ENCODE data around the gene PNMA5.

The PNMA5 gene

GRCh38 chrX:152941328-152942076, 52.4 kb downstream of the PNMA5 start:
- H3K36me3 ChIP-seq, result no peaks in the 10 kb centered on the region
- H3K9me3 ChIP-seq (ENCODE audit: severe bottlenecking), result no peaks in the 10 kb centered on the region
- H3K4me3 ChIP-seq (ENCODE audit: low read depth, low read length), result peak overlapping the region; percentile 75
- peak; percentile 95 for DNase-seq
- peak; percentile 87 for TF ChIP-seq CTCF (IDR thresholded peaks at IDR 0.05; ENCODE audit: low read depth, low read length)
- peak overlapping the region; percentile 69 for H3K27ac ChIP-seq
- peaks cover 20% of the 10 kb centered on the region for H3K27me3 ChIP-seq (ENCODE audit: insufficient read depth, low read depth, severe bottlenecking)

Data from WERI-Rb-1 (cell line).